Activated CD4-positive, CD25-positive, alpha-beta regulatory T cell treated with anti-CD3 and anti-CD28 coated beads, Interleukin-2, amount 50 U/mL, for 72 hours (primary cell): Measurements from ENCODE around the gene CDK2AP2.

ENCODE experiments used
- DNase-seq: peaks from one replicate; pipeline ENCODE4 v3.0.0; 2021

CDK2AP2 gene

GRCh38 chr11:67464411-67465188 is 43.4 kb downstream of the CDK2AP2 start:
- DNase-seq: peak; percentile 92

DNA sequence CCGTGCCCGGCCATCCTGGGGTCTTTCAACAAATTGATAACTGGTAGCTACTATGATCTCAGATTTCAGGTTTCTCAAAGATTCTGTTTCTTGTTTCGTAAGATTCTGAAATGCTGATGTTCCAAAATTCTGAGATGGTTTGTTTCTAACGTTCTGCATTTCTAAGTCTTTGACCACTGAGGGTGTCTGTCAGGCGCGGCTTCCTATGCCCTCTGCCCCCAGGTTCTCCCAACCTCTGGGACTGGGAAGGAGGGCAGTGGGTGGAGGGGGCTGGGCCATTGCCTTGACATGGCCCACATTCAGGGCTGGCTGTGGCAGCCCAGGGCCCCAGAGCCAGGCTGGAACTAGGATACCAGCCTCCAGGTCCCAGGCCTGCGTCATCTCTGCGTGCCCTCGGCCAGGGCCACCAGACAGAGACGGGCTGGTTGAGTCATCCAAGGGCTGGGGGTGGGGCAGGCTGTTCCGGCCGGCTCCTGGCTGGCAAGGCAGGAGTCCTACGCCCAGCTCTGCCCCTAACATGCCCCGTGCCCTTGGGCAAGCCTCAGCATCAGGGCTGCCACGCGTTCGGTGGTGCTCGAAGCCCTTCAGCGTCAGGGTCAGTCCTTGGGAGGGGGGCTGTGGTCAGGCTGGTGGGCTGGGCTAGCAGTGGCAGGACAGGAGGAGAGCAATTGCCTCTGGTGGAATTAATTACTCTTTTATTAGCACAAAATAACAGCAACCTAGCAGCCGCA is 44.1 kb downstream of the CDK2AP2 start:
- DNase-seq: no peak

GRCh38 chr11:67463186-67463585 is 44.8 kb downstream of the CDK2AP2 start:
- DNase-seq: no peak

DNA sequence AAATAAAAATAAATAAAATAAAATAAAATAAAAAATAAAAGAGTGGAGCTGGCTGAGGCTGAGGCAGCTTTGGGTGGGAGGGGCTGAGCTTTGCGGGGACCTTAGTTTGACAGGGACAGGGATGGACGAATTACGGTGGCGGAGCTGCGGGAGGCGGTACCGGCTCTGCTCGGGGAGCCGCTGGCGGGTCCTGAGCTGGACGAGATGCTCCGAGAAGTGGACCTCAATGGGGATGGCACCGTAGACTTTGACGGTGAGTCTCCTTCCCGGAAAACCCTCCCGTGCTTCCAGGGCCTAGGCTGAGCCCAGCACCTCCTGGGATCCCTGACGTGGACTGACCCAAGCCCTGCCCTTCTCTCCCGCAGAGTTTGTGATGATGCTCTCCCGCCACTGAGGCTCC is 49.7 kb downstream of the CDK2AP2 start:
- DNase-seq: no peak

DNA sequence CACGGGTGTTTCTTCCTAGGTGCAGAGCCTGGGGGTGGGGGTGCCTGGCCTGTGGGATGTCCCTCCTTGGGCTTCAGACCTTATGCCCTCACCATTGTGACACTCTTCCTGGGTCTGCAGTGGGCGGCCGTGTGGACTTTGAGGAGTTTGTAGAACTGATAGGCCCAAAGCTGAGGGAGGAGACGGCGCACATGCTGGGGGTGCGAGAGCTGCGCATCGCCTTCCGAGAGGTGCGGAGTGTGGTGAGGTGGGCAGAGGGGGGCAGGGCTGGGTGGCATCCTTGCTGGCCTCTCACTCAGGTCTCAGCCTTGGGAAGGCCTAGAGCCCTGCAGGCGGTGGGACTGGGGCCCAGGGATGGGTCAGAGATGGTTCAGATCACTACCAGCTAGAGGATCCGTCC is 50.5 kb downstream of the CDK2AP2 start:
- DNase-seq: no peak
